Stimulated activated CD4-positive, alpha-beta T cell treated with anti-CD3 and anti-CD28 coated beads, Interleukin-12 subunit alpha, Interleukin-12 subunit beta, amount 100 ng/mL, for 4 hours (primary cell): ENCODE data around the gene AUP1.

Experiments
- DNase-seq: peaks from one replicate; pipeline ENCODE4 v3.0.0-alpha.2; 2020

Gene AUP1

DNA sequence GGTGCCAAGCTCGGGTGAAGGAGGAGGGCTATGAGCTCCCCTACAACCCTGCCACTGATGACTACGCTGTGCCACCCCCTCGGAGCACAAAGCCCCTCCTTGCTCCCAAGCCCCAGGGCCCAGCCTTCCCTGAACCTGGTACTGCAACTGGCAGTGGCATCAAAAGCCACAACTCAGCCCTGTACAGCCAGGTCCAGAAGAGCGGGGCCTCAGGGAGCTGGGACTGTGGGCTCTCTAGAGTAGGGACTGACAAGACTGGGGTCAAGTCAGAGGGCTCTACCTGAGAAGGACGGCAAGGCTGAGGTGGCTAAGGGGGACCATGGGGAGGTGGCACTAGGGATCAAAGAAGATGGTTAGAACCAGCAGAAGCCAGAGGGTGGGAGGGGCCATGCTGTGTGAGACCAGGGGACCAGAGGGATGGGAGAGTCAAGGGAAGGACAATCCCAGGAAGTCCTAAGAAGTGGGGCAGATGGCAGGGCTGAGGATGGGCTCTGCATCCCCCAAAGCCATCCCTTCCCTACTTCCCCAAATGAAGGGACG lies 27.4 kb upstream of the AUP1 start:
- no peak for DNase-seq

DNA sequence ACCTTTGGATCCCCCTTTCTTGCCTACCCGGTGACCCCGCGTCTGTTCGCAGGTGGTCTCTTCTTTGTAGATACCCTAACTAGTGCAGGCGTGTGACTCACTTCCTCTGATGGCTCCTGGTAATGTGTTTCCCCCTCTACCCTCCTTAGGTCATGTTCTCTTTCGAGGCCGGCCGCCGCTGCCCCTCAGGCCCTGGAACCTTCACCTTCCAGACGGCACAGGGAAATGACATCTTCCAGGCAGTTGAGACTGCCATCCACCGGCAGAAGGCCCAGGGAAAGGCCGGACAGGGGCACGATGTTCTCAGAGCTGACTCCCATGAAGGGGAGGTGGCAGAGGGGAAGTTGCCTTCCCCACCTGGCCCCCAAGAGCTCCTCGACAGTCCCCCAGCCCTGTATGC lies 26.7 kb upstream of the AUP1 start:
- no peak for DNase-seq

DNA sequence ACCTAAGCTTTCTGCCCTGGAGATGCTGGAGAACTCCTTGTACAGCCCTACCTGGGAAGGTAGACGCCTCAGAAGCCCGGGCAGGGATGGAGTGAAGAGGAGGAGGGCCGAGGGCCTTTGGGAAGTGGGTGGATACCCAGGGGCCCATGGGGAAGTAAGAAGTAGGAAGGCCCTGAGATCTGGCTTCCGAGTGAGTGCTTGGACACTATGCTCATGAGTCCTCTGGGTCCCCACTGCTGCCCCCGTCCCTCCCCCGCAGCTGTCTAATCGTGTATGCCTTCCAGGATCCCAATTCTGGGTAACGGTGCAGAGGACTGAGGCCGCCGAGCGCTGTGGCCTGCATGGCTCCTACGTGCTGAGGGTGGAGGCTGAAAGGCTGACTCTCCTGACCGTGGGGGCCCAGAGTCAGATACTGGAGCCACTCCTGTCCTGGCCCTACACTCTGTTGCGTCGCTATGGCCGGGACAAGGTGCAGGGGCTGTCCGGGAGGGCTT lies 26.2 kb upstream of the AUP1 start:
- no peak for DNase-seq

DNA sequence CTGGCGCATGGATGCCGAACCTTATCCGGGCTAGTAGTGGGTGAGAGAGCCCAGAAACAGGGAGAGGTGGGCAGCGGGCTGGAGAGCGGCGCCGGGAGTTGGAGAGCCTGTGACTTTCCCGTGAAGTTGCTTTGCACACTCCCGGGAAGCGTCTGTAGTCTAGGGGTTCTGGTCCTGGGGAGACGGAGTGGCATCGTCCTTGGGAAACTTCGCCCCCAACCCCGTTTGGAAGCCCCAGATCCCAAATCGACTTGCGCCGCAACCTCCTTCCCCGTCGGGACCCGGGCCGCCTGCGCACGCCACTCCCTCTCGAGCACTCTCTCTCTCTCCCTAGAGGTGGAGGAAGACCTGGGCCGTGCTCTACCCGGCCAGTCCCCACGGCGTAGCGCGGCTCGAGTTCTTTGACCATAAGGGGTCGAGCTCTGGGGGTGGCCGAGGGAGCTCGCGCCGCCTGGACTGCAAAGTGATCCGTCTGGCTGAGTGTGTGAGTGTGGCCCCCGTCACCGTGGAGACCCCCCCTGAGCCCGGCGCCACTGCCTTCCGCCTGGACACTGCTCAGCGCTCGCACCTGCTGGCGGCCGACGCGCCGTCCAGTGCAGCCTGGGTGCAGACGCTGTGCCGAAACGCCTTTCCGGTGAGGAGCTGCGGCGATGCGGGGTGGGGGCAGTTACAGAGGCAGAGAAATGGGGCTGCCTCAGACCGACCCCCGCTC lies 25.5 kb upstream of the AUP1 start:
- DNase-seq: peak; percentile 39

DNA sequence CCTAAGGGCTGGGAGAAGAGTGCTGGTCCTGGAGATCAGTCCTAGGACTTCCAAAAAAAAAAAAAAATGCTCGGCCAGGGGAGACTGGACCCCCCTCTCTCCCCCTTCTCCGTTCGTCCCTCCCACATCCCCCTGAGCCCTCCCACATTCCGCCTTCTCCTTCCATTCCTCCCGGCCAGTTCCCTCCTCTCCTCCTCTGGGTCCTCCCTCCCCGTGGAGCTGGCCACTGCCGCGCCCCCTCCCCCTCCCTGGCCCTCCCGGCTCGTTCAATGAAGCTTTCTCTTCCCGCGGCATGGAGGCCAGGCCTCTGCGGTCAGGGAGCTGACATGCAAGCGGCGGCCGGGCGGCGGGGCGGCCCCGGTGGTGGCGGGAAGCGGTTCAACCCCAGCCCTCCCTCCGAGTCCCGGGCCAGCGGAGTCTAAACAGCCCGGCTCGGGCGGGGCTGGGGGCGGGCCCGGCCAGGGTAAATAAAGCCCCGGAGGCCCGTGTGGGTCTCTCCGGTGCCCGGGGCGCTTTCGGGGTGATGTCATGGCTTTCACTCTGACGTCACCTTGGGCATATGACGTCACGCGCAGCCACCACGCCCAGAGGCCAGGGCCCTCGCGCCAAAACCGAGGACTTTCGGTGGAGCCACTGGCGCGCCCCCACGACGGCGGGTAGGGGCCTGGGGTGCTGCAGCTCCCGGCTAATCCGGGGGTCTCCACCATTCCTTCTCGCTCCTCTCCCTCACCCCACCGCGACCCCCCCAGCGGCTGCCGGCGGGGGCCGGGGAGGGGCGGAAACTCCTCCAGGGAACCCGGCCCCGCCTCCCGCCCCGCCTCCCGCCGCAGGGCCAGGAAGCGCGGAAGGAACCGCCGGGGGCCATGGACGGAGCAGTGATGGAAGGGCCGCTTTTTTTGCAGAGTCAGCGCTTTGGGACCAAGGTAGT lies 24.6 kb upstream of the AUP1 start, which contains the start of the genes DOK1 and LOXL3:
DOK1 (plus strand) TSS at position 829 of the 928 bp plus-strand sequence; CDS start at position 864, 35 bp downstream.
LOXL3 (minus strand) TSS at position 51 of the 928 bp plus-strand sequence. CDS start 1,308 bp downstream, outside the sequence.
- DNase-seq: peak; percentile 88

DNA sequence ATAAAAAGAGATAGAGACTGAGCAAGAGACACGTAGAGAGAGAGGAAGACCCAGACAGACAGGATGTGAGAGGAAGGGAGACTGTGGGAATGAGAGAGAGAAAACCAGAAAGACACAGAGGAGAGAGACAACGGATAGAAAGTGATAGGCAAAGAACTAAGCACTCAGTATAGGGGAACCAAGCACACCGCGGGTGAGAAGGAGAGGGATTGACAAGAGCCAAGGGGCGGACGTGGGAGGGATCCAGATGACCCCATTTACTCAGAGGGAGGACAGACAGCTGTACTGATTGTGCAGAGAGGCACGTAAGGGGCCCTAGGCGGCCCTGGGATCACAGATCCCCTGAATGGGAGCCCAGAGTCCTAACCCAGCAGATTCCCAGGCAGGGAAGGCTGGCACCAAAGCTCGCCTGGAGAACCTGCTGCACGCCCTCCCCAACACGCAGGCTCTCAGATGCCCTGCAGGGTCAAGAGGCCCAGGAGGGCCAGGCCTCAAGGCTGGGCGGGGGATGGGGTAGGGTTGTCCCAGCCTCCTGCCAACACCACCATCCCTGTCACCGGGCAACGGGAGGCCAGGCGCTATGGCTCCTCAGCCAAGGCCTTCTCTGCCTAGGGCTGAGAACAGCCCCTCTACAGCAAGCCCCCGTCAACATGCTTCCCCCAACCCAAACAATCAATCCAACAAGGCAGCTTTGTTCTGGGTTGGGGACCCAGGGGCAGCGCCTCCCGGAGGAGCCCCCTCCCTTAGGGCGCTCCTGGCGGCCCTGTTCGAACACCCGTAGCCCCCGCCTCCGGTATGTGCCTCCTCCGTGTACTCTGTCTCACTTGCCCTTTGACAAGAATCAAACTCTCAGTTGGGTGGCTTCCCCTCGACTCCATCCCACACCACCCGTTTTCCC lies 23.7 kb upstream of the AUP1 start:
- DNase-seq: no peak

DNA sequence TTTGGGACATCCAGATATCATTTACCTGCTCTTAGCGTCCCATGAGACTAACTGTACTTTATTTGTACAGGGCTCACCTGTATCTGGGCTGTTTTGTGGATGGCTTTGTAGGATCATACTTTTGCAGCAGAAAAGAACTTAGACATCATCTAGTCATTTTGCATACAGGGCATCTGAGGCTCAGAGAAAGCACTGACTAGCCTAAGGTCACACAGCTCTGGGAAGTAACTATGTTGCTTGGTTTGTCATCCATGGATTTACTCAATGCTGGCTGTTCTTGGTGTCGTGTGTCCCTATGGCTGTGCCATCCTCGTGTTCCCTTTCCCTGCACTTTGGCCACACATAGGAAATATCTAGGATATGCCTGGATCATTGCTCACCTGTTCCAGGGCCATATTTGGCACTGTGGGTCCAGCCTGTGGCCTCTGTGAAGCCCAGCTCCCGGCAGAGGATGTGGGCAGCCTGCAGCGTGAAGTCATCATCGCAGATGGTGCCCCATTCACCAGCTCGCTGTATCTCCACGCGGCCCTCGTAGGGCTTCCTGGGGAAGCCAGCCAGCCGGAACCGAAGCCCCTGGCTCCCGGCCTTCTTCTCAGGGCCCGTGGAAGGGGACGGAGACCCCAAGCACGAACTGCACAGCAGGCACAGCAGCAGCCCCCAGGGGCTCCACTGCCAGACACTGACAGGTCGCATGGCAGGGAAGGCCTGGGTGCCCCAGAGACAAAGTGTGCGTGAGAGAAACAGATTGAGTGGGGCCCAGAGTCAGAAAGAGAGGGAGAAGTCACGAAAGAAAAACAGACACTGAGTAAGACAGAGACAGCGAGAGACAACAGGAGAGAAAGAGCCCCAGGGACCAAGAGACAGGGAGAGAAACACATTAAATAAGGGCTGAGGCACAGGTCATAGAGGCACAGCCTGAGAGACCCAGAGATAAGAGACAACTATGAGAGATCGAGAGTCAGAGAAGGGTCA lies 22.7 kb upstream of the AUP1 start:
- DNase-seq: no peak

DNA sequence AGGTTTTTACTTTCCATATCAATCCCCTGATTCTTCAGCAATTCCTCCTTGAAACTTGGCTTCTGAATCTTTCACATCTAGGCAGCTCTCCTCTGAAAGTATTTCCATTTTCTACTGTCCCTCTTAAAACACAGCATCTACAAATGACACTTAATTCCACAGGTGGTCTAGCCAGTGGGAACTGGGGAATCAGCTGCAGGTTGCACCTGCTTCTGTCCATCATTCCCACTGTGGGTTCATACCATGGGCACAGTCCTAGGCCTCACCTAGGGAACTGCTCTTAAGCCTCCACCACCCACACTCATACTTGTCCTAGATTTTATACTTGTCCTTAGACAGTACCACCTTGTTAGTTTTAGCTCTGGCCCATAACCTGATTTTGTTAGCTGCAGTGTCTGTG lies 22.0 kb upstream of the AUP1 start:
- no peak for DNase-seq

DNA sequence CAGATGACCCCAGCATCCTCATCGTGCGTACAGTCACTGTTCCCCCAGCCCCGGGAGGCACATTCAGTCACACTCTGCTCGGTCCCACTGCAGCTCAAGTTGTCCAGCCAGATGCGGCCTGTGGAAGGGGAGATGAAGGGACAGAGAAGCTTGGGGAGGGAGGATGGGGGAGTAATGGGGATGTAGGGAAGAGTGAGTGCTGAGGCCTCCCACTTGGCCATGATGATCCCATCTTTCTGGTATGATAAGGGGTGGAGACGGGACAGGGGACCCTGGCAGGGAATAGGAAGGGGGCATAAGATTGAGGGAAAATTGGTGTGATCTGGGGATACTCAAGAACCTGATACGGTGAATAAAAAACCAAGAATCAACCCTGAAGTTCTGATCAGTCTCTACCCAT lies 20.7 kb upstream of the AUP1 start:
- no peak for DNase-seq

DNA sequence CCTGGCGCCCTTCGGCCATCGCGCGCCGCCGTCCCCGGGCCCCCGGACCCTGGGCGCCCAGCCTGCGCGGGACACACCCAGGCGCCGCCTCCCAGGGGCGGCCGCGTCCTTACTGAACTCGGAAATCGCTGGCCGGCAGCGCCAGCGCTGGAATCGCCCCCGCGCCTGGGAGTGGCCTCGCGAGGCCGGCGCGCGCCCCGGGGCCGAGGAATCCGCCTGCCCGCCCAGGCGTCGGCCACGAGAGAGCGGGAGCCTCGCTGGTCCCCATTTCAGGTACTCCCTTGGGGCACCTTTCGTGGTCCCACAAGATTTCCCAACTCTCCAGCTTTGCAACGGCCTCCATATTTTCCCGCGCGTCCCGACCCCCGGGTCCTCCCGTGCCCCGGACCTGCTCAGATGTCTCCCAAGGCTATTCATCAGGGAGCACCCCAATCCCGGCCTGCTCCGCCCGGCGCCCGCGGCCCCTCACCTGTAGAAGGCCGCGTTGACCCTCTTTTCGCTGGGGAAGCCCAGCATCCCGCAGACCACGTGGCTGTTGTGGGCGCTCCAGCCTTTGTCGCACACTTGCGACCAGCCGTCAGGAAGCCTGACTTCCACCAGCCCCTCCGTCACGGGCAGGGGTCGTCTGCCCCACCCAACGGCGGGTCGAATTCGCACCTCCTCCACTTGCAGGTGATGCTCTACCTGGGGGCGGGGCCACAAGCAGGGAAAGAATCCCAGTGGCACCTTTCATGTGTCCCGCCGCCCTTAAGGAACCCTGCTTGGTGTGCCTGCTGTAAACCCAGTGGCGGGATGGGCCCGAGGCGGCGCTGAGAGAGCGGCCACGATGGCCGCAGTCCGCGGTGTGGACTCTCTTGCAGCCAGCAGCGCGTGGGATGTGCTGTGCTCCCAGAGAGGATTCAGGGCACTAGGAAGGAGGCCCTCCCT lies 19.7 kb upstream of the AUP1 start:
- DNase-seq: no peak

DNA sequence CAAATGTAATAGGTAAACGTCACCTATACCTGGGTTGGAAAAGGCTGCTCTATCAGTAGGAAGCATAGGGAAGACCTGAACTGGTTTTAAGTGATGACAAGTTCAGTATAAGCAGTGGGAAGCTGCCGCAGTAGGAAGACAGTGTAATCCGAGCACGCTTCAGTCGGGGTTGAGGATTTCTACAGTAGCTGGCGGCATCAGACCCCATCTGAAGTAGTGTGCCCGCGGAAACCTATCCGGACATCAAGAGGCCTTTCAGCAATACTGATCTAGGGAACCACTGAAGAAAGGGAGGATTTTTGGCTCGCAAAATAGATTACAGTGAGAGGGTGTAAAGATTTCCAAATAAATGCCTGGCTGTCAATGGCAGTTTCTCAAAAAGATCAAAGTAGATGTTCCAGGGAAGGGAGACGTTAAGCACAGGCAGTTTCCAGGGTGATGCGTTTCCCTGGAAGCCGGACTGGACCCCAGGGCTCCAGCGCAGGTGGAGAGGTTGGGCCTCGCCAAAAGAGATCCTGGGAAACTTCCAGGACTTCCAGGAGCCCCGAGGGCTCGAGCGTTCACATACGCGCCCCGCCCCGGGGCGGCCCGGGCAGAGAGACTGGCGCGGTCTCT lies 18.9 kb upstream of the AUP1 start:
- no peak for DNase-seq

DNA sequence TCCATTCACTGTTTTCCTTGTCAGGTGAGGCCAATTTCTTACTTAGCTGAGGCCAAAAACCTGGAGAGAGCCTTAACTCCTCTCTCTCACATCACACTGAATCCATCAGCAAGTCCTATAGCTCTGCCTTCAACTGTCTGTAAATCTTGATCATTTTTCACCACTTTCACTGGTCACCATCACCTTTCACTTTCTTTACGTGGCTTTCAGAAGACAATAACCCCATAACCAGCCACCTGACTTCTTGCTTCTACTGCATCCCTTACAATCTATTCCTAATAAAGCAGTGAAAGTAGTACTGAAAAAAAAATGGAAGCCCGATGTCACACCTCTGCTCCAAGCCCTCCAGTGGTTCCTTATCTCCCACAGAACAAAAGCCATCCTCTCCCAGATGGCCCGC lies 16.5 kb upstream of the AUP1 start:
- DNase-seq: no peak

DNA sequence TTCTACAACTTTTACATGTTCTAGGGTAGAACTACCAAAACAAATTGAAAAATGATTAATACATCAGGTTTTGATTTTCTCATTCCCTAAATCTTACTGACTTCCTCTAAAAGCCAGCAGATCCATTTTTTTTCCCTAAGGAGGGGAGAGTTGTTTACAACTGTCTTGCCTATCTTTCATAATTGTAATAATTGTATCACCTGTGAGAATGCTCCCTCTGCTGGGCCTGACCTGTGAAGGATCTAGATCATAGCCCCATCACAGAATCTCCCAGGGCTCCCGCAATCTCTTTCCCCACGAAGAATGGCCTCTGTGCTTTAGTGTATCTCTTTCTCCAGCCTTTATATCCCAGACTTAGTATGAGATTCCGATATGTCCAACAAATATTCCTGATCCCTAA lies 15.1 kb upstream of the AUP1 start:
- no peak for DNase-seq

DNA sequence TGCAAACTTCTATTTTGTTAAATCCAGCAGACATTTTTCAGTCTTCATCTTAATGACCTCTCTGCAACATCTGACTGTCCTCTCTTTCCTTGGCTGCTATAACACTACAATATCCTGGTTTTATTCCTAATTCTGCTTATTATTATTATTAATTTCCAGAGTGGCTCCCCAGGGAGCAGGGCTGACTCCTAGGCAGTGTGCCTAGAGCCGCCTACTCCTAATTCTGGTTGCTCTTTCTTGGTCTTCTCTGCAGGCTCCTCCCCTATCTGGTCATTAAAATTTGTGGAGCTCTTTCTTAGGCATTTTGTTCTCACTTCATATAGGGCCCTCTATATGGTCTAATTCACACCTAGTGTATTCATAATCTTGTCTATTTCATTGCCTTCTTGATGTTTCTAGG lies 13.5 kb upstream of the AUP1 start:
- DNase-seq: no peak

DNA sequence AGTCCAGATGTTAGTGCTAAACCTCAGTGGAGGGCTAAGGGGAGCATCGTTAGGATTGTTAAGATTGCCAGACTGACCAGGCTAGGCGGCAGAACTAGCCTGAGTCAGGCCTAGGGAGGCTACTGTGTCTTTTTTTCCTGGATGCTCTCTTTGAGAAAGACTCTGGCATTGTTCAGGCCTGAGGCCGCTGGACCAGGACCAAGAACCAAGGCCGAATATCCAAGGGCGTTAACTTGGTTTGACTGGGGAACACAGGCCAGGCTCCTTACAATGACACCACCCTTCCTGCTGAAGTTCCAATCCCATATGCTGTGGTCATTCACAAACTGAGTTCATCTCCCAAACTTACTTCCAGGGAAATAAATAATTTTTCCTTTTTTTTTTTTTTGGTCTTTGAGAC lies 10.8 kb upstream of the AUP1 start:
- DNase-seq: no peak

DNA sequence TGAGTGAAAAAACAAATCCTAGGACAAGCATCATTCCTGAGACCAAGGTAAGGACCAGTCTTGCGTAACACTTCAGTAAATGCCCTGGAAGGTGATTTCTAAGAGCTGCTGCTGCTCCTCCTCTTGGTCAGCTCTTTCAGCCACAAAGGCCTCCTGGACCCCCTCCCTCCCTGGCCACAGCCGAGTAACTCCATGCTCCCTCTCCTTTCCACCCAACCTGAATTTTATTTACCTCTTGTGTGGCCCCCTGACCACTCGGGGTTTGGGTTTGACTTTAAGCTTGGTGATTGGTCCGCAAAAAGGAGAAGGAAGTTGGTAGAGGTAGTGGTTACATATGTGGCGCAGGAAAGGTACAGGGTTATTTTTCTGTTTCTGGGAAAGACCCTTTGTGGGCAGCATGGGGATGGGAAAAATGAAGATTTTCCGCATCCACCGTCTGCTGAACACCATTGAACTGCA lies 9.4 kb upstream of the AUP1 start:
- no peak for DNase-seq

DNA sequence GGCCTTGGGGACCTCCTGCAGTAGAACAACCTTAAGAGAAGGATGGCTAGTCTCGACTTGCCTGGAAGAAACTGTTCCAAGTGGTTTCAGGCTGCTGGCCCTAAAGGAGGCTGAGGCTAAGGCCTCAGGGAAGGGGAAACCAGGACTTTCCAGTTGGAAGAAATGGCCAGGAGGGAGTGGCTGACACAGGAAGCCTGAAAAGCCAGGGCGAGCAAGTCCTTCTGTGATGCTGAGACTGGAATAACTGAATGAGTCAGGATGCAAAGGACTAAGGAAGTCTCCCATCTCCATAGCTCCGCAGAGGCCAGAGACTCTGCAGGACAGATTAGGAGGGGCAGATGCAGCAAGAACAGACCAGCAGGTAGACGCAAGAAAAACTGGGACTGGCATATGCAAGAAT lies 7.6 kb upstream of the AUP1 start:
- no peak for DNase-seq

DNA sequence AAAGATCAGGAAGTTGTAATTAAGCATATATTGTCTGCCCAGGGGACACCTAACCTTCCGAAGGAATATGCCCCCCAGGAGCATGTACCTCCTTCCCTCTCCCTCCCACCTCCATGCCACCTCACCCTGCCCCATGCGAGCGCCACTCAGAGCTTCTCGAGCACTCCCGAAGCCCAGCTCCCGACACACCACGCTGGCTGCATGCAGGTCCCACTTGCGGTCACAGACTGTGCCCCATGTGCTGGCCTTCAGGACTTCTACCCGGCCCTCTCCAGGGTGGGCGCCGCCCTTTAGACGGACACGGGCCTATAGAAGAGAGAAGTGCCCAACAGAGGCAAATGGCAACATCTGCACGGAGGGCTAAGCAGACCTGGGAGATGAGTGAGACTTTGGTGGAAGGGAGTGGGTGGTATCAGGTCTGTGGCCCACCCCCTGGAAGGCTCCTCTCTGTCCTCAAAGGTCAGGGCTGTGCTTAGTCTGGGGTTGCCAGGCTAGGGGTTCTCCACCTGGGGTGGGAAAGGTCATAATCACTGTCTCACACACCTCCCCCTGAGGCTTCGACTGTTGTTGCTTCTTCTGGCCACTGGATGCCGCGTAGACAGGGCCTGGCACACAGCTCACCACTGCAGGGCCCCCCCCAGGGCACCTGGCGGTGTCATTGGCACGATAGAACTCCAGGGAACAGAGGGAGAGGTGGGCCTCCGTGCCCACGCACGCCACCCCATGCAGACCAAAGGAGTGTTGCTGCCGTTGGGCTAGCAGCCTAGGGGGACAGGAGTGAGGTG lies 6.9 kb upstream of the AUP1 start:
- no peak for DNase-seq
